ENCODE measurements around the gene PTHLH.

GRCh38 chr12:27922531-27923139 lies 49.9 kb downstream of the PTHLH start:
- TF ChIP-seq CTCF (IDR thresholded peaks at IDR 0.05) = no peak
- TF ChIP-seq POLR2AphosphoS5 (IDR thresholded peaks at IDR 0.05; ENCODE audit: low read depth, low read length) = no peak

Measured in Panc1 (cell line).